KMS-11 (cell line): ENCODE data around the gene LSP1.
"Not testable (repeated sequence)": the region's sequence is repeated elsewhere in the genome, so short reads cannot be mapped to it uniquely, and the experiment has no call there.

ENCODE experiments used
- H2AFZ ChIP-seq: fragments of 200-600 bp; sonication (generic); 2 replicates; pipeline ENCODE4 v1.6.1; 2016; ENCODE audit warnings: antibody characterized with exemption, mixed run types, low read depth
- H3K27ac ChIP-seq: fragments of 200-600 bp; sonication (generic); 2 replicates; pipeline ENCODE4 v1.6.1; 2016; ENCODE audit warnings: mild to moderate bottlenecking, mixed run types
- H3K27me3 ChIP-seq: fragments of 200-600 bp; sonication (generic); 2 replicates; pipeline ENCODE4 v1.6.1; 2017; ENCODE audit warnings: mild to moderate bottlenecking, low read depth, mixed run types, moderate library complexity; ENCODE audit not compliant: insufficient read depth
- H3K36me3 ChIP-seq: fragments of 200-600 bp; sonication (generic); 2 replicates; pipeline ENCODE4 v1.6.1; 2017; ENCODE audit warnings: mild to moderate bottlenecking, mixed run types; ENCODE audit not compliant: insufficient read depth
- H3K4me1 ChIP-seq: fragments of 200-600 bp; sonication (generic); 2 replicates; pipeline ENCODE4 v1.6.1; 2016; ENCODE audit warnings: mild to moderate bottlenecking, low read depth, mixed run types; ENCODE audit not compliant: poor library complexity, severe bottlenecking
- H3K4me2 ChIP-seq: fragments of 200-600 bp; sonication (generic); 2 replicates; pipeline ENCODE4 v1.7.0; 2016; ENCODE audit warnings: mild to moderate bottlenecking, mixed run types
- H3K4me3 ChIP-seq: fragments of 200-600 bp; sonication (generic); IDR thresholded peaks from 2 replicates; pipeline ENCODE4 v1.6.1; 2017; ENCODE audit warnings: low read depth, low read length, mixed read lengths; ENCODE audit not compliant: insufficient read depth
- H3K79me2 ChIP-seq: fragments of 200-600 bp; sonication (generic); 2 replicates; pipeline ENCODE4 v1.6.1; 2016; ENCODE audit warnings: low read depth, mixed run types; ENCODE audit not compliant: insufficient read depth
- H3K9ac ChIP-seq: fragments of 200-600 bp; sonication (generic); 2 replicates; pipeline ENCODE4 v1.6.1; 2016; ENCODE audit warnings: mild to moderate bottlenecking, mixed run types
- H4K20me1 ChIP-seq: fragments of 200-600 bp; sonication (generic); 2 replicates; pipeline ENCODE4 v1.6.1; 2016; ENCODE audit warnings: mild to moderate bottlenecking, mixed run types; ENCODE audit not compliant: insufficient read depth
- CTCF ChIP-seq: fragments of 200-600 bp; sonication (generic); conservative IDR thresholded peaks from 2 replicates; pipeline ENCODE4 v1.6.1; 2017; ENCODE audit warnings: low read depth, mild to moderate bottlenecking, antibody characterized with exemption, low read length, moderate library complexity, mixed read lengths

Gene LSP1, protein sequence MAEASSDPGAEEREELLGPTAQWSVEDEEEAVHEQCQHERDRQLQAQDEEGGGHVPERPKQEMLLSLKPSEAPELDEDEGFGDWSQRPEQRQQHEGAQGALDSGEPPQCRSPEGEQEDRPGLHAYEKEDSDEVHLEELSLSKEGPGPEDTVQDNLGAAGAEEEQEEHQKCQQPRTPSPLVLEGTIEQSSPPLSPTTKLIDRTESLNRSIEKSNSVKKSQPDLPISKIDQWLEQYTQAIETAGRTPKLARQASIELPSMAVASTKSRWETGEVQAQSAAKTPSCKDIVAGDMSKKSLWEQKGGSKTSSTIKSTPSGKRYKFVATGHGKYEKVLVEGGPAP

DNA sequence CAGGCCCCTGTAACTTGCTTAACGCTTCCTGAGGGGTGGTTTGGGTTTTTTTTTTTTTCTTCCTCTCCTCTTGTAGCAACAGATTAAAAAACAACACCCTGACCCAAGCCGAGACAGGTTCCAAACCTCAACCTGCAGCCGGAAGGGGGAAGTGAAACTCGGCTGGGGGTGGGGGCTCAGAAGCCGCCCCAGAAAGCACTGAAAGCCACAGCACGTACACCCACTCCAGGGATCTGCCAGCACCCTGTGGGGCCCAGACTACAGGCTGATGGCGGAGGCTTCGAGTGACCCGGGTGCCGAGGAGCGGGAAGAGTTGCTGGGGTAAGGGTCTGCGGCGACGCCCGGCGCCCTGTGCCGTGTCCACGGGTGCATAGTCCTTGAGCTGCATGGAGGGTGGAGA is at the start of gene LSP1:
LSP1 (plus strand) TSS at position 208 of the 400 bp plus-strand sequence; CDS start at position 269, 61 bp downstream.
- H3K27ac ChIP-seq = peak within 1 kb of the TSS; percentile 56
- H3K79me2 ChIP-seq = no peaks in the 10 kb centered on the region
- H3K4me1 ChIP-seq = peaks cover 35% of the 10 kb centered on the region
- H4K20me1 ChIP-seq = no peaks in the 10 kb centered on the region
- H3K4me3 ChIP-seq = no peak within 1 kb of the TSS
- peaks cover 61% of the 10 kb centered on the region for H3K27me3 ChIP-seq
- no peaks in the 10 kb centered on the region for H3K36me3 ChIP-seq
- H2AFZ ChIP-seq = peak within 1 kb of the TSS; percentile 47
- peak within 1 kb of the TSS; percentile 86 for H3K4me2 ChIP-seq
- H3K9ac ChIP-seq = peak within 1 kb of the TSS; percentile 25; the same call in 1 of the 2 replicates
- TF ChIP-seq CTCF = no peak

- H4K20me1 ChIP-seq = no peaks in the 10 kb centered on the region
- no peak overlapping the region for H2AFZ ChIP-seq
- no peaks in the 10 kb centered on the region for H3K36me3 ChIP-seq
- H3K27ac ChIP-seq = no peak overlapping the region
- H3K9ac ChIP-seq = no peak overlapping the region
- no peak overlapping the region for H3K4me2 ChIP-seq
- H3K27me3 ChIP-seq = peaks cover 83% of the 10 kb centered on the region
- no peaks in the 10 kb centered on the region for H3K79me2 ChIP-seq
- H3K4me3 ChIP-seq = no peak overlapping the region
- no peaks in the 10 kb centered on the region for H3K4me1 ChIP-seq
- TF ChIP-seq CTCF = no peak
Measured at GRCh38 chr11:1803246-1803645, 49.6 kb upstream of the LSP1 start.

GRCh38 chr11:1803835-1804519 is 48.9 kb upstream of the LSP1 start:
- peaks cover 81% of the 10 kb centered on the region for H3K27me3 ChIP-seq
- not testable (repeated sequence) for H3K36me3 ChIP-seq, H3K79me2 ChIP-seq, H3K4me1 ChIP-seq, H2AFZ ChIP-seq, H3K27ac ChIP-seq, H4K20me1 ChIP-seq, H3K9ac ChIP-seq, H3K4me3 ChIP-seq, H3K4me2 ChIP-seq

GRCh38 chr11:1805525-1805924 is 47.4 kb upstream of the LSP1 start:
- H3K27me3 ChIP-seq = peaks cover 82% of the 10 kb centered on the region
- H3K27ac ChIP-seq = no peak overlapping the region
- H3K4me3 ChIP-seq = no peak overlapping the region
- H4K20me1 ChIP-seq = no peaks in the 10 kb centered on the region
- no peaks in the 10 kb centered on the region for H3K79me2 ChIP-seq
- H3K36me3 ChIP-seq = no peaks in the 10 kb centered on the region
- H2AFZ ChIP-seq = no peak overlapping the region
- H3K4me2 ChIP-seq = no peak overlapping the region
- no peak for TF ChIP-seq CTCF
- H3K4me1 ChIP-seq = no peaks in the 10 kb centered on the region
- H3K9ac ChIP-seq = no peak overlapping the region
